ENCODE data around the gene ZFHX3. TPM values are rescaled to one million over a fixed set of nuclear protein-coding genes. Genes with fewer than 3 reads are reported as not detected.

ZFHX3 gene
- total RNA-seq, 2 donors from 2014 or later: 0.79 to 2.2 TPM

DNA sequence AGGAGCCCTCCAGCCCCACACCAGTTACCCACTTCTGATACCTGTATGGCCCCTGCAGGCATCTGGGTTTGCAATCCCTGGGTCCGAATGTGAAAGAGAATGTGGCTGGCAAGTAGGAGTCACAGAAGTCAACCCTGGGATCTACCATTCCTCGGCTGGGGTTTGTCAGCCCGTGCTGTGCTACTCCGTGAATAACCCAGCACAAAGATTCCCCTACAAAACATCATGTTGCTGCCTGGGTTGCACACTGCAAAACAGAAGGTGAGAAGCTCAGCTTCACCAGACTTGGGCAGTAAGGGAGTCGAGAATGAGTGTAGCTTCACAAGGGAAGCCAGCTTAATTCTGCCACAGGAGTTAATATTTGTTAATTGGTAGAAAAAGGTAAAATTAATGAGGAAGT, 137.1 kb downstream of the ZFHX3 start:
- peak; percentile 55 for DNase-seq

DNA sequence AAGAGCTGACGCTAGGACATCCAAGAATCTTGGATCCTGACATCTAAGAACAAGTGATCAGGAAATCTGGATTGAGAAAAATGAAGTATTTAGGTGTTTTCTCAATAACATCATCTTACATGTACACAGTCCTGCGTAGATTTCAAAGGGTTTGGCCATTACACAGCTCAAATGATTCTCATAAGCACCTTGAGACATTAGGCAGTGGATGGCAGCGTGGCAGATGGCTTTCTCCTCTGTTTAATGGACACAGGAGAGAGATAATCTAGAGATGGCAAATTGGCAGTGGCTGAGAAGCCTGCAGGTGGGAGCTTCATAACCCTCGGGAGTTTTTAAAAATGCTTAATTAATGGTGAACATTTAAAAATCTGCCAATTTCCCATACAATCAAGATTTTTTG, 137.5 kb downstream of the ZFHX3 start:
- no peaks in the 10 kb centered on the region for H3K9me3 Mint-ChIP-seq
- 95 to 100% methylated on average over 1 to 4 of the region's 4 CpGs for WGBS, 2 experiments (ENCODE audit: insufficient coverage in 1 of 2, insufficient read length in 1 of 2)
- TF ChIP-seq, protein P1, sequence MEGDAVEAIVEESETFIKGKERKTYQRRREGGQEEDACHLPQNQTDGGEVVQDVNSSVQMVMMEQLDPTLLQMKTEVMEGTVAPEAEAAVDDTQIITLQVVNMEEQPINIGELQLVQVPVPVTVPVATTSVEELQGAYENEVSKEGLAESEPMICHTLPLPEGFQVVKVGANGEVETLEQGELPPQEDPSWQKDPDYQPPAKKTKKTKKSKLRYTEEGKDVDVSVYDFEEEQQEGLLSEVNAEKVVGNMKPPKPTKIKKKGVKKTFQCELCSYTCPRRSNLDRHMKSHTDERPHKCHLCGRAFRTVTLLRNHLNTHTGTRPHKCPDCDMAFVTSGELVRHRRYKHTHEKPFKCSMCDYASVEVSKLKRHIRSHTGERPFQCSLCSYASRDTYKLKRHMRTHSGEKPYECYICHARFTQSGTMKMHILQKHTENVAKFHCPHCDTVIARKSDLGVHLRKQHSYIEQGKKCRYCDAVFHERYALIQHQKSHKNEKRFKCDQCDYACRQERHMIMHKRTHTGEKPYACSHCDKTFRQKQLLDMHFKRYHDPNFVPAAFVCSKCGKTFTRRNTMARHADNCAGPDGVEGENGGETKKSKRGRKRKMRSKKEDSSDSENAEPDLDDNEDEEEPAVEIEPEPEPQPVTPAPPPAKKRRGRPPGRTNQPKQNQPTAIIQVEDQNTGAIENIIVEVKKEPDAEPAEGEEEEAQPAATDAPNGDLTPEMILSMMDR (conservative IDR thresholded peaks at IDR 0.05): no peak
- no peak for DNase-seq
- Histone ChIP-seq H3K27me3 (ENCODE audit: control insufficient read depth, insufficient read depth, low read length, poor library complexity, severe bottlenecking) (no peaks in the 10 kb centered on the region), H3K27ac (ENCODE audit: low read depth, low read length) (no peak overlapping the region), H3K9me3 (ENCODE audit: control insufficient read depth, low read length) (no peaks in the 10 kb centered on the region), H3K4me3 (ENCODE audit: low read length) (no peak overlapping the region), H3K36me3 (ENCODE audit: control insufficient read depth, insufficient read depth, low read length) (no peaks in the 10 kb centered on the region), H3K9ac (ENCODE audit: extremely low read depth, low read length, poor library complexity, severe bottlenecking) (no peak overlapping the region), H3K4me1 (ENCODE audit: control insufficient read depth, insufficient read depth, low read length) (no peaks in the 10 kb centered on the region)
- H3K4me1 Mint-ChIP-seq: peaks cover 2% of the 10 kb centered on the region
- peaks cover 3% of the 10 kb centered on the region for H3K27me3 Mint-ChIP-seq (ENCODE audit: insufficient read depth)
- no peak overlapping the region for H3K27ac Mint-ChIP-seq
- H3K36me3 Mint-ChIP-seq (ENCODE audit: low read depth): no peaks in the 10 kb centered on the region
- no peak overlapping the region for H3K4me3 Mint-ChIP-seq

More for the DNA sequence above, 137.1 kb downstream of the ZFHX3 start:
- Histone ChIP-seq H3K9me3 (ENCODE audit: control insufficient read depth, low read length) (no peaks in the 10 kb centered on the region), H3K27ac (ENCODE audit: low read depth, low read length) (no peak overlapping the region), H3K4me3 (ENCODE audit: low read length) (no peak overlapping the region), H3K36me3 (ENCODE audit: control insufficient read depth, insufficient read depth, low read length) (no peaks in the 10 kb centered on the region), H3K9ac (ENCODE audit: extremely low read depth, low read length, poor library complexity, severe bottlenecking) (no peak overlapping the region), H3K27me3 (ENCODE audit: control insufficient read depth, insufficient read depth, low read length, poor library complexity, severe bottlenecking) (no peaks in the 10 kb centered on the region), H3K4me1 (ENCODE audit: control insufficient read depth, insufficient read depth, low read length) (no peaks in the 10 kb centered on the region)
- TF ChIP-seq, protein P1 (conservative IDR thresholded peaks at IDR 0.05): no peak
- Mint-ChIP-seq H3K9me3 (no peaks in the 10 kb centered on the region), H3K4me1 (peaks cover 2% of the 10 kb centered on the region), H3K36me3 (ENCODE audit: low read depth) (no peaks in the 10 kb centered on the region), H3K27ac (no peak overlapping the region), H3K4me3 (no peak overlapping the region), H3K27me3 (ENCODE audit: insufficient read depth) (peaks cover 3% of the 10 kb centered on the region)
- 86 to 95% methylated on average over 1 to 5 of the region's 5 CpGs for WGBS, 2 experiments (ENCODE audit: insufficient coverage in 1 of 2, insufficient read length in 1 of 2)

DNA sequence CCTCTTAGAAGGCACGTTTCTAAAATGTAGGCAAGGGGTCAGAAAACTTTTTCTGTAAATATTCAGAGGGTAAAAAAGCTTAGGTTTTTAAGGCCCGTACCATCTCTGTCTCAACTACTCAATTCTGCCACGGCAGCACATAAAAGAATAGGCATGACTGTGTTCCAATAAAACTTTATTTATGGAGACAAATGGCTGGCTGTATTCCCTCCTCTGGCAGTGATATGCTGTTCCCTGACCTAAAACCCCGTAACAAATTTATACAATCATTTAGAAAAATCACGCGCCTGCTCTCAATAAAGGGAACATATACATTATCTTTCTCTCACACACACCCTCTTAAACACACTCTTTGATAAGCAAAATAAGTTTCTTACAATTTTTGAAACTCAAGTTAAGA, 138.7 kb downstream of the ZFHX3 start:
- H3K4me3 ChIP-seq (ENCODE audit: low read length): no peak overlapping the region
- no peaks in the 10 kb centered on the region for H3K4me1 ChIP-seq (ENCODE audit: control insufficient read depth, insufficient read depth, low read length)
- no peaks in the 10 kb centered on the region for H3K36me3 Mint-ChIP-seq (ENCODE audit: low read depth)
- no peak overlapping the region for H3K27ac Mint-ChIP-seq
- H3K27ac ChIP-seq (ENCODE audit: low read depth, low read length): no peak overlapping the region
- TF ChIP-seq, protein P1 (conservative IDR thresholded peaks at IDR 0.05): no peak
- H3K27me3 ChIP-seq (ENCODE audit: control insufficient read depth, insufficient read depth, low read length, poor library complexity, severe bottlenecking): no peaks in the 10 kb centered on the region
- H3K4me3 Mint-ChIP-seq: no peak overlapping the region
- no peaks in the 10 kb centered on the region for H3K36me3 ChIP-seq (ENCODE audit: control insufficient read depth, insufficient read depth, low read length)
- H3K27me3 Mint-ChIP-seq (ENCODE audit: insufficient read depth): peaks cover 4% of the 10 kb centered on the region
- H3K9ac ChIP-seq (ENCODE audit: extremely low read depth, low read length, poor library complexity, severe bottlenecking): no peak overlapping the region
- WGBS, 2 experiments (ENCODE audit: insufficient coverage in 1 of 2, insufficient read length in 1 of 2): 96 to 99% methylated on average over 6 of the region's 6 CpGs
- H3K9me3 Mint-ChIP-seq: no peaks in the 10 kb centered on the region
- H3K9me3 ChIP-seq (ENCODE audit: control insufficient read depth, low read length): no peaks in the 10 kb centered on the region
- no peak for DNase-seq
- peaks cover 2% of the 10 kb centered on the region for H3K4me1 Mint-ChIP-seq
